Mesodermal cell (in vitro differentiated cells): ENCODE measurements around the gene MUC4.
"Not testable (repeated sequence)": the region's sequence is repeated elsewhere in the genome, so short reads cannot be mapped to it uniquely, and the experiment has no call there.

Experiments
- H3K27ac ChIP-seq: 2 replicates; pipeline ENCODE4 v1.7.0; 2013; ENCODE audit warnings: mild to moderate bottlenecking, low read depth, low read length, moderate library complexity; ENCODE audit not compliant: severe bottlenecking
- H3K36me3 ChIP-seq: 2 replicates; pipeline ENCODE4 v1.7.1; 2013; ENCODE audit warnings: mild to moderate bottlenecking, low read length, moderate library complexity; ENCODE audit not compliant: control insufficient read depth, insufficient read depth
- H3K4me1 ChIP-seq: one replicate; pipeline ENCODE4 v1.7.1; 2013; ENCODE audit warnings: mild to moderate bottlenecking, low read length; ENCODE audit not compliant: insufficient read depth, control insufficient read depth, poor library complexity, severe bottlenecking
- H3K4me3 ChIP-seq: 2 replicates; pipeline ENCODE4 v1.7.0; 2013; ENCODE audit warnings: low read length, control low read depth, mild to moderate bottlenecking; ENCODE audit not compliant: insufficient read depth, poor library complexity, severe bottlenecking; ENCODE audit errors: extremely low read depth
- H3K9me3 ChIP-seq: 2 replicates; pipeline ENCODE4 v1.7.1; 2013; ENCODE audit warnings: mild to moderate bottlenecking, low read length, moderate library complexity; ENCODE audit not compliant: control insufficient read depth
- WGBS, 2 experiments: methylation state at CpG; one replicate each; pipeline ENCODE4 v1.1.5; 2013; ENCODE audit warnings: missing lambda C conversion rate in 2 of 2; ENCODE audit not compliant: insufficient coverage in 2 of 2; 5-methylcytosine and 5-hydroxymethylcytosine counted together

Gene MUC4

DNA sequence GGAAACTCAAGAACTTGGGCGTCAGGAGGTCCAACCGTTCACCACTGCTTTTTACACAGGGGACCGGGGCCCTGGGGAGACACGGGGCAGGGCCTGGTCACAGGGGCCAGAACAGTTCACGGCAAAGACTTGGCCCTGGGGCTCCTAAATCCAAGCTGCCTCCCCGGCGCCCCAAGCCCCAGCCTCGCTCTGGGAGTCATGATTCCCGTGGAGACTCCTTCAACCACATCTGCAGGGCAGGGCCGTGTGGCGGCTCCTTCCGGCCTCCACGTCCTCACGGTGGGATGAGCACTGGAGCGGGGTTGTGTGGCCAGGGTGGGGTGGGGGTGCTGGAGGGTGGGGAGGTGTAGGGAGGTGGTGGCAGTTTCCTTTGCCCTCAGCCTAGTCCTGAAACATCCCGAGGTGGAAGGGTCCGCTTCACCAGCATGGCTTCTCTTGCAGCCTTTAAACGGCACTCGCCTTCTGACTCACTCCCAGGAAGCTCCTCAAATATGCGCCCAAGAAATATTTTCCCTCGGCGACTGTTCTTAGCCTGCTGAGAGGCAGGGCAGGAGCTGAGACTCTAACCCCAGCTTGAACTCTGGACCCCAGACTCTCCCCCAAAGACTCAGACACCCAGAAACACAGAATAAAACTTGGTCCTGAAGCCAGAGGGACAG is 1.8 kb downstream of the MUC4 start:
- Histone ChIP-seq H3K9me3 (no peaks in the 10 kb centered on the region), H3K4me1 (peaks cover 22% of the 10 kb centered on the region), H3K4me3 (no peak overlapping the region), H3K36me3 (no peaks in the 10 kb centered on the region), H3K27ac (no peak overlapping the region)
- 74 to 80% methylated on average over 12 to 16 of the region's 22 CpGs for WGBS, 2 experiments

DNA sequence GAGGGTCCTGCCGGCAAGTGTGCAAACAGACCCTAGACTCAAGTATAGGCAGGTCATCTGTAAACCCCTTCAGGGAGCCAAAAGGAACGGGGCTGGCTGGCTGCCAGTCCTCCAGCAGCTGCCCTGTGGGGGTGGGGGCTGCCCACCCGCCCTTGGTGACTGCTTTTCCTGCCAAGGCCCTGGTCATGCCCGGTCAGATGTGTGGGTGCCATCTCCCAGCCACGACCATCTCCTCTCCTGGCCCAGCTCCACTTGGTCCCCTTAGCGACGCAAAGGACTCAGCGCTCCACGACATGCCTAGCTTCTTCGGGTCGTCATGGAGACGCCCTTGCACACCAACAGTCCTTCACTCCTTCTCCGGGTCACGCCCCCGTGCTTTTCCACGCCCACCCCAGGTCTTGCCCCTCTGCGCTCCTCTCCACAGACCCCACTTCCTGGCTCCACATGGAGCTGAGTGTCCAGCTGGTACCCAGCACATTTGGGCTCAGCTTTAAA is 2.4 kb downstream of the MUC4 start:
- Histone ChIP-seq H3K27ac (no peak overlapping the region), H3K4me1 (peaks cover 22% of the 10 kb centered on the region)
- WGBS, 2 experiments: 88 to 91% methylated on average over 16 of the region's 17 CpGs

DNA sequence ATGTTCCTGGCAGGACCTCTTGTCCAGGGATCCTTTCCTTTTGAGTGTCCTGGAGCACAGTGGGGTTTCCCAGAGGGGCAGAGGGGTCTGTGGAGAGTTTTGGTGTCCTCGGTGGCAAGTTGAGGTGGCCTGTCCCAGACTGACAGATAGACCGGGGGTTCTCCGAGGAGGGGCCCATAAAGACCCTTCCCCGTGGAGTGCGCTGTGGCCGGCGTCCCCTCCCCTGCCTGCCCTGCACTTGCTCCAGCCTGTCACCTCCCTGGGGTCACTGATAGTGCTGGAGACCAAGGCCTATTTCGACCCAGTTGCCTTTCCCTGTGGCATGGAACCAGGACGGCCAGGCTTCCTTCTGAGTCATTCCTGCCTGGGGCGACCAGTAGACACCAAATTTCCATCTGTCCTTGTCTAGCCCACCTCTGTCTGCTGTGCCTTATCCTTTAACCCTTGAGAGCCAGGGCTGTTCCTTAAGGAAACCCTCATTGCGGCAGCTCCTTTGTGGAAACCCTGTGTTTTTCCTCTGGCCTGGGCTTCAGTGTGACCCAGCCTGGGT is 2.9 kb downstream of the MUC4 start:
- Histone ChIP-seq H3K27ac (no peak overlapping the region), H3K4me1 (peaks cover 22% of the 10 kb centered on the region), H3K4me3 (no peak overlapping the region), H3K9me3 (no peaks in the 10 kb centered on the region), H3K36me3 (no peaks in the 10 kb centered on the region)
- WGBS, 2 experiments: 73 to 75% methylated on average over 10 to 11 of the region's 11 CpGs

More for the DNA sequence above, 2.4 kb downstream of the MUC4 start:
- H3K4me3 ChIP-seq: no peak overlapping the region
- no peaks in the 10 kb centered on the region for H3K36me3 ChIP-seq
- H3K9me3 ChIP-seq: no peaks in the 10 kb centered on the region

DNA sequence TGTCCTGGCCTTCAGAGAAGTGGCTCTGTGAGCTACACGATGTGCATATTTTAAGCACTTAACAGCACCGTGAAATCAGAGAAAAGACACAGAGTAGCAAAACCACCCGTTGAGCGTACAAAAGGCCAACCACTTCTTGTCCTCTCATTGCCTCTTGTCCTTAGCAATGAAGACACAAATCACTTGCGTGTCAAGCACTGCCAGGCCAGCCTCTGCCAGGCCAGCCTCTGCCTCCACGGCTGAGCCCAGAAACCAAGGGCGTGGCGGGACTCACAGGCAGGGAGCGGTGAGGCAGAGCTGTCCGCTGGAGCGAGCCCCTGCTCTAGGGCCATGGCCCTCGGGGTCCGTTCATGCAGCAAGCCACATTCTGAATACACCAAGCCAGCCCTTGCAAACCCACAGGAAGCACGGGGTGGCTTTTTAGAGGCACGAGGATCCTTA is 4.0 kb downstream of the MUC4 start:
- H3K27ac ChIP-seq: no peak overlapping the region
- H3K4me1 ChIP-seq: peaks cover 22% of the 10 kb centered on the region
- no peak overlapping the region for H3K4me3 ChIP-seq
- no peaks in the 10 kb centered on the region for H3K36me3 ChIP-seq
- 83 to 87% methylated on average over 14 to 15 of the region's 15 CpGs for WGBS, 2 experiments
- H3K9me3 ChIP-seq: no peaks in the 10 kb centered on the region

DNA sequence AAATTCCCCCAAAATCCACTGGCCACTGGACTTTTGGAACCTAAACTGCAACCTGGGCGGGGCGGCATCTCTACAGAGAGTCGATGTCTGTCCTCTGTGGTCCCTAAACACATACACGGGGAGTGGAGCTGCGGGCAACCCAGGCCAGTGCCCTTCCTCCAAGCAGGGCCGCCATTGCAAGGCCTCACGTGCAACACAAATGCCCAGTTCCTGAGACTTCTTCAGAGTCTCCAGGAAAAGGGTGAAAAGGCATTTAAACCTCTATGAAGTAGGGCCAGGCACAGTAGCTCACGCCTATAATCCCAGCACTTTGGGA is 4.9 kb downstream of the MUC4 start:
- Histone ChIP-seq H3K9me3 (no peaks in the 10 kb centered on the region), H3K27ac (no peak overlapping the region), H3K4me1 (peaks cover 26% of the 10 kb centered on the region), H3K36me3 (no peaks in the 10 kb centered on the region), H3K4me3 (no peak overlapping the region)
- 97 to 98% methylated on average over 8 of the region's 8 CpGs for WGBS, 2 experiments

DNA sequence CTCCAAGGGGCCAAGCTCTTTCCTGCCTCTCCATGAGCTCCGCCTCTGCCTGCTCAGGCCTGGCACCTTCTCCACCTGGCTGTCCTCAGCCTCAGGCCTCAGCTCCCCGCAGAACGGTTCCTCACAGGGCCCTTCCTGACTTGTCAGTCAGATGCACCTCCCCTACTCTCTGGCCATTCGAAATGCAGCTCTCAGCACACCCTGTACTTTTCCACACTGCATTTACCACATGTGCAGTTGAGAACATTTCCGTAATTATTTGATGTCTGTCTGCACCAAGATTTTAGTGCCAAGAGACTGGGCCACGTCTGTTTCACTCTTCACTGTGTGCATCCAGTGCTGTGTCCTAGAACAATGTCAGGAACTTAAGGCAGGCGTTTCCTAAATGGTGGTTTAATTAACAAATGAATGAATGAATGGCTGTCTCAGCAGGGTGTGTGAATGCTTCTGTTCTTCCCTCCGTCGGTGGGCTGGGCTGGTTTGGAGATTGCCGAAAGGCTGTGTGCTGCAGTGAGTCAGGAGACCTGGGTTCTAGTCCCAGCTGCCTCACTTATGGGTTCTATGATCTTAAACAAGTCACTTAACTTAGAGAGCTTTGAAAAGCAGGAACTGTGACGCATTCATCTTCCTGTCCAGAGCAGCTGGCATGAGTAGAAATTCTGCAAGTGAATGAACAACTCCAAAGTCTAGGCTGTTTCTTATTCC is 5.4 kb downstream of the MUC4 start:
- no peak overlapping the region for H3K27ac ChIP-seq
- H3K4me3 ChIP-seq: no peak overlapping the region
- 40 to 49% methylated on average over 8 to 10 of the region's 11 CpGs for WGBS, 2 experiments
- peaks cover 26% of the 10 kb centered on the region for H3K4me1 ChIP-seq
- no peaks in the 10 kb centered on the region for H3K36me3 ChIP-seq
- H3K9me3 ChIP-seq: no peaks in the 10 kb centered on the region

DNA sequence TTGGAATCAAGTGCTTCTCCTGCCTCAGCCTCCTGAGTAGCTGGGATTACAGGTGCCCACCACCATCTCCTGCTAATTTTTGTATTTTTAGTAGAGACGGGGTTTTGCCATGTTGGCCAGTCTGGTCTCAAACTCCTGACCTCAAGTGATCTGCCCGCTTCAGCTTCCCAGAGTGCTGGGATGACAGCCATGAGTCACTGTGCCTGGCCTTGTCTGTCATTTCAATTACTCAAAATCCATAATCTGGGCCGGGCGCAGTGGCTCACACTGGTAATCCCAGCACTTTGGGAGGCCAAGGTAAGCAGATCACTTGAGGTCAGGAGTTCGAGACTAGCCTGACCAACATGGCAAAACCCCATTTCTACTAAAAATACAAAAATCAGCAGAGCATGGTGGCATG is 6.1 kb downstream of the MUC4 start:
- not testable (repeated sequence) for H3K9me3 ChIP-seq, H3K36me3 ChIP-seq, H3K4me3 ChIP-seq, H3K27ac ChIP-seq
- 92 to 100% methylated on average over 3 to 5 of the region's 5 CpGs for WGBS, 2 experiments
- peaks cover 24% of the 10 kb centered on the region for H3K4me1 ChIP-seq

DNA sequence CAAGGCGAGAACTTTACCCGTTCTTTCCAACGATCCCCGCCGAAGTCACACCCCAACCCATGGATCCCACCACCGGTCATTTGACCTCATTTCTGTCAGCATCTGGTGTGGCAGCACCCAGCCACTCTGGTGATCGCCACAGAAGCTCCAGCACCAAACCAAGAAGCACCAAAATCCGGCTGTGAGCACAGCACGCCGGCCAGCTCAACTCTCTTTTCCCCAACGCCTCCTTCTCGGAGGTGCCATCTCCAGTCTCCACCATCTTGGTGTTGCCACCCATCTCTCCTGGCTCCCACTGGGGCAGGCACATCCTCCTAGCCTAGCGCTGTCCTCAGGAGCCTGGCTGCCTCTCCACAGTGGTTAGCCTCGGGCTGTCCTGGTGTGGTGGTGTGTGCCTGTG is 6.5 kb downstream of the MUC4 start:
- no peak overlapping the region for H3K4me3 ChIP-seq
- H3K27ac ChIP-seq: no peak overlapping the region
- no peaks in the 10 kb centered on the region for H3K9me3 ChIP-seq
- WGBS, 2 experiments: 97 to 99% methylated on average over 11 to 12 of the region's 14 CpGs
- H3K36me3 ChIP-seq: no peaks in the 10 kb centered on the region
- peaks cover 23% of the 10 kb centered on the region for H3K4me1 ChIP-seq

DNA sequence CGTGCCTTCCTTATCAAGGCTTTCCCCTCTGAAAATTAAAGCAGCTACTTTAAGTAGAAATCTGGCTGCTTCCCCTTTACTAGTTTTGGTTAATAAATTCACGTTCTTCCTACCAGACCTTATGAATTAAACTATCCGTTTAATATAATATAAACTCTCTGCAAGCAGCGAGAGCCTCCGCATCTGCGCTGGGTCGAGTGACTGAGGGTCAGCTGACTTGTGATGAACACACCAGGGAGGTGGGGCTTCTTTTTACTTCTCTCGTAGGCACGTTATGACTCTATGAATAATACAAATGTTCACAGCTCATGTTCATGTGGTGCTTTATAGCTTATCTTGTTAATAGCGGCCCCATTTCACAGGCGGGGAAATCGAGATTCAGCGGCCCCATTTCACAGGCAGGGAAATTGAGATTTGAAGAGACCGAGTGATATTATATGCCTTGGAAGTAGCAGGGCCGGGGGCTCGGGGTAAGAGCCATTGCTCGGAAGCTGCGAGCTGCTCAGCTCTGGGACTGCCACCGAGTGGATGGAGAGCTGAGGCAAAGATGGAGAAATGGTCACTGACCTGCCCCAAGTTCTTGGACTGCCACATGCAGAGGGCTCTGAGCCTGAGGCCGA is 8.3 kb downstream of the MUC4 start:
- no peak overlapping the region for H3K27ac ChIP-seq
- 93 to 95% methylated on average over 16 to 19 of the region's 20 CpGs for WGBS, 2 experiments
- no peaks in the 10 kb centered on the region for H3K9me3 ChIP-seq
- H3K36me3 ChIP-seq: no peaks in the 10 kb centered on the region
- H3K4me1 ChIP-seq: peaks cover 7% of the 10 kb centered on the region
- no peak overlapping the region for H3K4me3 ChIP-seq

DNA sequence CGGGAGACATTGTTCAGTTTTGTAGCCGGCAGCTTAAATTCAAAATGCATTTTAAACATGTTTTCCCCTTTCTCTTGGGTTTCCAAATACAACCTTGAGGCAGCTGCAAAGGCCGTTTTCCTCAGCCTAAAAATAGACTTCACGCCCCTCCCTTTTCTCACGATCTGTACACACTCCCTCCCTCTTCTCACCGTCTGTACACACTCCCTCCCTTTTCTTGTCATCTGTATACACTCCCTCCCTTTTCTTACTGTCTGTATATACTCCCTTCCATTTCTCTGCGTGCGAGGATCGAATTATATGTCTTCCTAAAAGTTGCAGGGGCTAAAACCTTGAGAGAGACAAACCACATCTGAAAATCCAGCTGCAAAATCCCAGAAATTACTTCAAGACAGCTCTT is 8.9 kb downstream of the MUC4 start:
- H3K9me3 ChIP-seq: no peaks in the 10 kb centered on the region
- no peak overlapping the region for H3K27ac ChIP-seq
- WGBS, 2 experiments: 79 to 89% methylated on average over 5 to 9 of the region's 9 CpGs
- no peak overlapping the region for H3K4me3 ChIP-seq
- peaks cover 7% of the 10 kb centered on the region for H3K4me1 ChIP-seq
- H3K36me3 ChIP-seq: no peaks in the 10 kb centered on the region
